ENCODE results near the gene DDIT4.

- TF ChIP-seq EZH2 (IDR thresholded peaks at IDR 0.05; ENCODE audit: borderline replicate concordance, insufficient read depth, low read length, poor library complexity, severe bottlenecking): no peak
- TF ChIP-seq CTCF (IDR thresholded peaks at IDR 0.05; ENCODE audit: poor library complexity, severe bottlenecking): peak; percentile 73
- peak; percentile 64 for TF ChIP-seq RAD21 (conservative IDR thresholded peaks at IDR 0.05)
- no peak for TF ChIP-seq POLR2AphosphoS5 (IDR thresholded peaks at IDR 0.05)
- no peak for TF ChIP-seq REST (IDR thresholded peaks at IDR 0.05; ENCODE audit: borderline replicate concordance)
- no peak for TF ChIP-seq EP300 (conservative IDR thresholded peaks at IDR 0.05; ENCODE audit: poor library complexity, severe bottlenecking)
These were observed 1.1 kb downstream of the DDIT4 start for GRCh38 chr10:72274730-72275350.

All from neural cell (in vitro differentiated cells).